AG09309 (cell line): ENCODE measurements around the gene WNT6.

Experiments used
- DNase-seq: peaks from one replicate; pipeline ENCODE4 v3.0.0-alpha.2; 2010; ENCODE audit warnings: low read depth
- H3K4me3 ChIP-seq: 2 replicates; pipeline ENCODE4 v1.5.1; 2011; ENCODE audit warnings: mild to moderate bottlenecking, low read depth, low read length, moderate library complexity; ENCODE audit not compliant: control insufficient read depth
- CTCF ChIP-seq: IDR thresholded peaks from 2 replicates; pipeline ENCODE4 v1.5.1; 2011; ENCODE audit warnings: mild to moderate bottlenecking, low read depth, low read length, inconsistent platforms; ENCODE audit not compliant: insufficient read depth, control insufficient read depth; ENCODE audit errors: missing control alignments

Gene WNT6

DNA sequence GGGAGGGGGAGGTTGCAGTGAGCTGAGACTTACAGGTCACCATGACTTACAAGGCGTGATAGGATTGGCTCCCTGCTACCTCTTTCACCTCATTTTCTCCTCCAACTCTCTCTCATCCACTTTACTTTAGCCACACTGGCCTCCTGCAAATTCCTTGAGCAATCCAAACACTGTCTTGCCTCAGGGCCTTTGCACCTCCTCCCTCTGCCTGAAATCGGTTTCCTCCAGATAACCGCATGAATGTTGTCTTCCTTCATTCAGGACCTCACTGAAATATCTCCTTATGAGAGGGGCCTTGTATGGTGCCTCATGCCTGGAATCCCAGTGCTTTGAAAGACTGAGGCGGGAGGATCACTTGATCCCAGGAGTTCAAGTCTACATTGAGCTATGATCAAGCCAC is 42.8 kb downstream of the WNT6 start:
- TF ChIP-seq CTCF = no peak
- DNase-seq = no peak
- H3K4me3 ChIP-seq = no peak overlapping the region

DNA sequence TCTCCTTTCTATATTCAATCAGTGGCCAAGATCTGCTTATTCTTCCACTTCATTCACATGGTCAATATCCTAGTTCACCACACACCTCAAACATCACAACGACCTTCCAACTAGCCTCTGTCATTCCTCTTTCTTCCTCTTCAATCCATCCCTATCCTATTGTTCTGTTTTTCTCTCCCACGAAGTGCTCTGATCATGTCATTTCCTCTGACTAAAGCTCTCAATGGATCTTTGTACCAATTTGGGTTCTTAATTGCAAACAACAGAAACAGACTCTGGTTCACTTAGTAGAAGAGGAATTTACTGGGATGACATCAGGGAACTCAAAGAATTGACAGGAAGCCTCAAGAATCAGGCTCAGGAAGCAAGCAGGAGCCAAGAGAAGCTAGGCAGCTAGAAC is 44.6 kb downstream of the WNT6 start:
- no peak for DNase-seq
- no peak for TF ChIP-seq CTCF
- H3K4me3 ChIP-seq = no peak overlapping the region

DNA sequence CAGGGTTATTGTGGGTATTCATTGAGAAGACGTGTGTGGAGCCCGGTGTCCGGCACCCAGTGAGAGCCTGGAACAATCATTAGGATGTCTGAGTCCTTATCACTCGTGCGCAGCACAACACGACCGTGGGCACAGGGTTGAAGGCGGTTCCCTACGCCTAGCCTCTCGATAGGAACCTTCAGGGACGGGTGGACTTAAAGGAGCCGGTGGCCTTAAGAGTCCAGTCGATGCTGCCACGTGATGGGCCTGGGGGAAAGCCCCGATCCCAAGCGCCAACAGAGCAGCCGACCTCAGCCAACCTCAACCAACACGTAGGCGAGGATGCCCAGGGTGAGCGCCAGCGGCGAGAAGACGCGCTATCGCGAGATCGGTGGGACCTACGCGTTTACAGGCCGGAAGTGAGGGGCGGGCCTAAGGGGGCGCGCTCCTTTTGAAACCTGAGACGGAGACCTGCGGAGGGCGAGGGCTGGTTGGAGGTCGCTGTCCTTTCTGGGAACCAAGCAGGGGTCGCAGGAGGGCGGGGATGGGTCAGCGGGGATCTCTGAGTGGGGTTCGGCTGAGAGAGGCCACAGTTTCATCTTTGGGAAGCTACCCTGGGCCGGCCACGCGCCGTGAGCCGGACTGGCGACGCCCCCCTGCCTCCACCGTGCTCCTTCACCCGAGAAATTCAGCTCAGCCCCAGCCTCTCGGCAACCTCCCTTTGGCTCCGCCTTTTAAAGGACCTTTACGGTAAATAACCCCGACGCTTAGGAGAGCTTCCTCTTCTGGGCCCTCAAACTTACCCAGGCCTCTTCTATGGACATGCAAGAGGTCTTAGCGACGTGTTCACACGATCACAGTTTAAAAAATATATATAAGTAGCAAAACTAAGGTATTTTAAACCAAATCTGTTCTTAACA is 49.4 kb downstream of the WNT6 start:
- peak; percentile 37 for DNase-seq
- H3K4me3 ChIP-seq = peak overlapping the region; percentile 57
- TF ChIP-seq CTCF = no peak

- no peak overlapping the region for H3K4me3 ChIP-seq
- DNase-seq = no peak
- no peak for TF ChIP-seq CTCF
Observed at GRCh38 chr2:218910741-218911140, 51.1 kb downstream of the WNT6 start.

DNA sequence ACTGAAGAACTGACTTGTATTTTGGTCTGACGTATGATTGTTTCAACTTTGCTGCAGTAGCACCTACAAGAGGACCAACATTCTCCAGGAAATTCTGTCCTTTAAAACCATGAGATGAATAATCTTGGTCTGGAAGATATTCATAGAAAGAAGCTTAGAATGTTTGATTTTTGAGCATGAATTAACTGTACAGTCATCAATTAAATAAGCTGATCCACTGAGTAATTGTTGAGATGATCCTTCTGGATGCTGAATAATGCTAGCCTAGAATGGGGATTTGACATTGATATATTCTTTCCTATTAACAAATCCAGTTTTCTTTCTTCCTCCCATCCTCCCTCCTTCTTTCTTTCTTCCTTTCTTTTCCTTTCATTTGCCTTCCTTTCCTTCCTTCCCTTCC is 60.9 kb downstream of the WNT6 start:
- DNase-seq = no peak

More for the DNA sequence above, 60.9 kb downstream of the WNT6 start:
- TF ChIP-seq CTCF = no peak
- H3K4me3 ChIP-seq = no peak overlapping the region
